Measurements from ENCODE around the gene PRPF40A.

PRPF40A gene

DNA sequence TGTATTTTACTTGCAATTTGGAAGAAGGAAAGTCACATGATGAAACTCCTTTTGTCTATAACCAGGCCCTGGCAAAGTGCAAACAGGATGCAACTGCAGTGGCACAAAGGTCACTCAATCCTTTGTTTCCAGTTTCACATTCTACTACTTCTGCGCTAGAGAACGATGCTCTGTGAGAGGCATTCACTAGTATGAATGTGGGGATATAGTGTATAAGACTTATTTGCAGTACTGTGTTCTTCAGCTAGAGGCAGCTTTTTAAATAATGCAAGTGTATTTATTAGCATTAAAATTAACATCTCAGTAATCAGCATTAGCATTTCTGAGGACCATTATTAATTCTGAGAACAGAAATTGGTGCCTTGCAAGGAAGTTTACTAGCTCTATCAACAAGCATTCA is 68.9 kb downstream of the PRPF40A start:
- no peak for DNase-seq

DNA sequence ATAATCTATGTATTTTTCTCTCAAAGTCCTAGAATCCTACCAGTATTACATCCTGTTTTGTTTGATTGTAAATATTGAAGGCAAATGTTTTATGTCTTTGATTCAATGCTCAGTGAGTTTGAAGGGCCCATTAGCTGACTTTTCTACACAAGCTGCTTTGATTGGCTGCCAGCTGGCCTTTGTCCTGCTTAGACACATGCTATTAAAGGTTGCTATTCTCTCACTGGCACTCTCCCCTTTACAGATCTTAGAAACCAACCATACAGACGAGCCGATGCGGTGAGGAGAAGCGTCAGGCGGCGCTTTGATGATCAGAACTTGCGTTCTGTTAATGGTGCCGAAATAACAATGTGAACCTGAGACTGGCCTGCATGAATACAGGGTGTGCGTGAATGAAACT is 69.7 kb downstream of the PRPF40A start:
- DNase-seq = no peak

DNA sequence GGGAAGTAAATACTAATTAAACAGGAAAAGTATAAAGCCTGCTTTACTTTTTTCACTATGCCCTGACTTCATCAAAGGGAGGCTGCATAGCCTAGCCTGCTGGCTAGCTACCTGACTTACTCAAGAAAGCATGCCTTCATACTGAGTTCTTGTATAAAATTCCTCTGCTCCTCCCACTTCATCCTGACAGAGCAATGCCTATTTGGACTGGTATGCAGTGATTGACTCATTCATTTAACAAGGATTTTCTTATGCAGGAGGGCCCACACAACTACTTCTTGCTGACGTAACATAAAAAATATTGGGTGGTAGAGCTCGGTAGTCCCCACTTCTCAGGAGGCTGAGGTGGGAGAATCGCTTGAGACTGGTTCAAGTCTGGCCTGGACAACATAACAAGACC is 70.5 kb downstream of the PRPF40A start:
- no peak for DNase-seq

DNA sequence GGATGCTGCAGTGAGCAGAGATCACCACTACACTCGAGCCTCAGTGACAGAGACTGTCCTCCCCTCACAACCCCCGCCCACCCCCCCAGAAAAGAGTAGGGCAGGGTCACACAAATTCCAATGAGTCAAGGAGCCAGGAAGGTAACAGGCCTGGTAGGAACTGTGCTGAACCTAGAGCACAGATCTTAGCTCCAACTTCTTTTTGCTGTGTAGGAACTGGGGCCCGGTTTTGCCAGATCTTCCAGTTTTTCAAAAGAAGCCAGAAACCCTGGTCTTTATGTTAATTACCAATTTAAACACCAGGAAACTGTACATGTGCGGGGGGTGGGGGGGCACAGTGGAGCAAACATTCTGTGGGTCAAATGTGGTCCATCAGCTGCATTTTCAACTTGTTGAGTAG is 71.0 kb downstream of the PRPF40A start:
- no peak for DNase-seq

DNA sequence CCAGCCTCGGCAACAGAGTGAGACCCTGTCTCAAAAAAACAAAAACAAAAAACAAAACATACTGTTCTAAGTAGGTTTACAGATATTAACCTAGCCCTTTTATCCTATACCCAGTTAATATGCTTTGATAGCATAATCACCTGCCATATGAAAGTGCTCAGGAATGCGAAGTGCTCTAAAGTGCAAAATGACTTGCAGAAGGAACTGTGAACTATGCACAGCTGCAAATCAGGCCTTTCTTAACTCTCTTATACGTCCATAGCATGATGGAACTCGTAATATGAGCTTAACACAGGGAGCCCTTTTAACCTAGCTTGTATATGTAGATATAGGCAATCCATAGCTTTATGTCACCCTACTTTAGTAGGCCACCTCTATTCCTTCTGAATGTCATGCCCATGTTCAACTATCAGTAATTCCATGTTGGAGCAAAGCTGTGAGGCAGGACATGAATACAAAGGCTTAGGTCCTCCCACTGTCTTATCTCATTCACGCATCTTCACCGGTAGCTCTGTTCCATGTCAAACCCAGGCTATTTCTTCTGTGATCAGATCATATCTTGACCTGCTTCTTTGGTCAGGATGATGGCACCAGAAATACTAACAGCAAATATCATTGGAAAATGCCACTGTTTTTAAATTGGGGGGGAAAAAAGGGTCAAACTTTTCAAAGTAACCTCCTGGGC is 72.9 kb downstream of the PRPF40A start:
- no peak for DNase-seq

DNA sequence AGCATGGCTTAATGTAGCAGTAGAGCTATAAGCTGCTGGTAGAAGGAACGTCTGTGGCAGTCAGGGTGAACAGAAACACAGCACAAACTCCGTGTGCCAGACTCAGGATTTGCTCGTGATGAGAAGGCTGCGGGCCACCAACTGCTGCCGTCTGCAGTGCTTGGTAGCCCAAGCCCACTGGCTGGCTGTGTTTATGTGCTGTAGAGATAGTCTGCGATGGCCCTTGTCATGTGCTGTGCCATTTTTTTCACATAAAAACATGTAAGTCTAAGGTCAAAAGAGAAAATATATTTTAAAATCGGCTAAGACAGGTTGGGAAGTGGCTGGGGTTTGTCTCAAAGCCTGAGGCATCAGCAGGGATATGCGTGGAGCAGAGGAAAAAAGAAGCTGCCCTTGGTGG is 78.7 kb downstream of the PRPF40A start:
- no peak for DNase-seq

DNA sequence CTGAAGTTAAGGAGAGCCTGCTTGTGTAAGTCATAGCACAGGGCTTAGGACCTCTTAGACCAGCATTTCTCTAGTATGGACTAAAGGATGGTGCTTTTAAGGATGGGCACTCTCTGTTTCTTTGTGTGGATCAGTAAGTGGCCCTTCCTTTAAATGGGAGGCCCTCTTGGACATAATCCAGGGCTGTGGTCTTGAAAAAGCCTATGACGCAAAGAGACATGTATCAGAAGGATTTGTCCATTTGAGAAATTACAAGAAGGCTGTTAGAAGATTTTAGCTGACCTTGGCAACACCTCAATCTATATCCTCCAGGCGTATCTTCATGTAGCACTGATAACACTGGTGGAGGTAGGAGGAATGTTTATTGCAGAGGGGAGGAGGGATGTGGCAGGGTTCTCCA is 79.2 kb downstream of the PRPF40A start:
- DNase-seq = no peak

DNA sequence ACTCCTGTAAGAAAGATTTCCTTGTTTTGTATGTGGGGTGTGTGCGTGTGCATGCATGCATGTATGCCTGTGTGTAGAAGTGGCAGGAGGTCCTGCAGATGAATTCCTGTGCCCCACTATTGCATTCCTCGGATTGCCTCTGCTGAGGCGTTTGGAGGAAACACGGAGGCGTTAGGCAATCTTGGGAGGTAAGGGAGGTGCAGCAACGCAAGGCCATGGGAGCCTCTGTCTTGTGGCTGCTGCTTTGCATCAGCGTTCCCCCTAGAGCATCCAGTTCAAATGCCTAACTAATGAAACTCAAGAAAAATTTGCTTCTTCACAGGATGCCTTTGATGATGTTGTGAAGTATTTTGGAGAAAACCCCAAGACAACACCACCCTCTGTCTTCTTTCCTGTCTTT is 80.0 kb downstream of the PRPF40A start:
- DNase-seq = no peak

DNA sequence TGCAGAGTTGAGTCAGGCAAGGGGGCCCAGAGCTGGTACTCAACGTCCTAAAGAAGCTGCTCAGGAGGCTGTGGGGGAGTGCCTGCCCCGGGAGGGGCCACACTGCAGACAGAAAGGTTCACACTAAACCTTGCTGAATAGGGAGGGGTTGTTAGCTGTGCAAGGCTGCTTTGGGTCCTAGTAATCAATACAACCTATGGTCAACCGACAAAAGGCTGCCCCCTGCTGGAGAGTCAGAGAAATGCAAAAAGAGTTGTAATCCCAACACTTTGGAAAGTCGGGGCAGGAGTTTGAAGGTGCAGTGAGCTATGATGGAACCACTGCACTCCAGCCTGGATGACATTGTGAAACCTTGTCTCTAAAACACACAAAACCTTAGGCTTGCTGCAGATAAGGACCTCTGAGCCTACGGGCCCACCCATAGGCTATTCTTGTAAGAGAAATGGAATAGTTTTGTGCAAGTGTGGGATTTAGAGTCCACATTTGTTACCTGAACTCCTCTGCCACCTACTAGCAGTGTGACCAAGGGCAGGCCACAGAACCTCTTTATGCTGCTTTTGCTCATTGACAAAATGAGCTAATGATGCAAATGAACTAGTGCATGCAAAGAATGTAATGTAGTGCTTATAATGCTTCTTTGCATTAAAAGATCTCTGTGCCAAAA is 81.5 kb downstream of the PRPF40A start:
- DNase-seq = peak; percentile 76

DNA sequence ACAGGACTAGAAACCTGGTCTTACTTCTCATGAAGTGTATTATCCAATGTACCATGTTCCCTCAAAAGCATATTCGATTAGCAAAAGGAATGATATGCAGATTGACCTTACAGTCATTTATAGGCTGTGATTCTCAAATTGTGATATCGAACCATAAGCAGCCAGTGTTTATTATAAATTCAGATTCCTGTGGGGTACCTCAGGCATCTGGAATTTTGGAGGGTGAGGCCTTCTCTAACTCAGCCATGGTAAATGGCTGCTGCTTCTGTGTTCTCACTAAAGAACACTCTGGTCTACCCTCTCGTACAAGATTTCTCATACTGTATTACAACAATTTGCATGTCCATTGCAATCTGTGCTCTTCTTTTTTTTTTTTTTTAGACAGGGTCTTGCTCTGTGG is 84.5 kb downstream of the PRPF40A start:
- DNase-seq = no peak

DNA sequence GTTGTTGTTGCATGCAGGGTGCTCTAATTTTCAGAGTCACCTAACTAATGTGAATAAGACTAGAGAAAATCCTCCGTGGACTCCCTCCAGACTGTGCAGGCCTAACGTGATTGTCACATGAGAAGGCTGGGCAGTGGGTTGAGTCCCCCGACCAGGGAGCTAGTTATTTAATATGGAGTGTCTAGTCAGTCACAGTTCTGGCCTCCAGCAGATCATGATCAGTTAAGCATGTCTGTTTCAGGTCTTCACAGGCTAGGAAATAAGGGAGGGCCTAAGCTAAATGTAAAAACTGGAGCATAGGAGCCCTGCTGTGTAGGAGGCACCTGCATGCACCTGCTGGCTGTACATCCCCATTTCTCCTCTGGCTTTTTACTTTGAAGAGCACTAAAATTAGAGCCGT is 86.8 kb downstream of the PRPF40A start:
- DNase-seq = no peak

DNA sequence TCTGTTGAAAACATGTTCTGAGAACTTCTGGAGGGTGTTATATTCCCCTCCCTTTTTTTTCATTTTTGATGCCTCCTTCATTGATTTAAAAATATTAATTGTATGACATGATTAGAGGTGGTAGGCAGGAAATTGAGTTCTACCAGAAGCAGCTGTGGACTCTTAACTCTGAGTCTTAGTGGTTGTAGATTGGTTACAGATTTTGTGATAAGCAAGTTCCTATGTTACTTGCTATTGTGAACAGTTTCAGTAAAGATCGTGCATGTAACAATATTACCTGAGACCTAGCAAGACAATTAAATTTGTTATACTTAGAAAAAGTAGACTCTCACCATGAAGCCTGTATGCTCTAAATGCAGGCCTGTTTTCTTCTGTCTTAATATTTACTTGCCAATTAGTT is 88.1 kb downstream of the PRPF40A start:
- no peak for DNase-seq

DNA sequence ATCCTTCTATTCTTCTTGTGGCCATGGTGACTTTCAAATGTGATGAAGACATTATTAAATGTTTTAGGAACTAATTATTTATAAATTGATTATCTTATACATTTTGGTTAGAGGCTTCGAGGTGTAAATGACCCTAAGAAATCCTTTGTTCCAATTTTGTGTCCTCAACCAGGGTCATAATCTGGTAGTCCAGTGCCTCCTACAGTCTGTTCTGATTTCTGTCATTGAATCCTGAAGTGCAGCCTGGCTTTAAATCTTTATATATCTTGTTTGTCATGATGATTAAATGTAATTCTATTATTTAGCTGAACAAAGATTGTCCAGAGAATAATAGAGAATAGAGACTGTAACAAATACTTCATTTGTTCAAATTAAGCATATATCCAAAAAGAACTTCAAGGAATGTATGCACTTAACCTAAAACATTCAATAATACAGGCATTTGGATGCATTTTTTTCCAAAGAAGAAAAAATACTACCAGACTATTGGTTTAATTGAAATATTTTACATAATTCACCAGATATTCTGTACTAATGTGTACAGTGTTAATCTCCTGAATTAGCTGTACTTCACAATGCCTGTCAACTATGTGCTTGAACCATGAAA is 89.8 kb downstream of the PRPF40A start:
- DNase-seq = no peak

DNA sequence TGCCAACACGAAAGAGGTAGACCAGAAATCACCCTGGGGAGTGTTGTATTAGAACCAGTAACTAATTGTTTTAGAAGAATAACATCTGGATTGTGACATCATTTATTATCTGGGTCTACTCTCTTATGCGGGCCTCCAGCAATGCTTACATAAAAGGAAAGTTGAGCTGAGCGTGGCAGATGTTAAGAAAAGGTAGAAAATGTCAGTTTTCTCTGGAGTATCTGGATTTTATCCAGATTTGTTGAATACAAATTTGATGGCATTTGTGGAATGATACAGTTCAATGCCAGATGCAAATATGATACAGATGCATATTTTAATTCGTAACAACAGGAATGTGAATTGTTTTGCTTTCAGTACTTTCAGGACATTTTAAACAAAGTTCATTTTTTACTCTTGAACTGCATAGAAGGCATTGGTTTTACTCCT is 90.3 kb downstream of the PRPF40A start:
- no peak for DNase-seq

DNA sequence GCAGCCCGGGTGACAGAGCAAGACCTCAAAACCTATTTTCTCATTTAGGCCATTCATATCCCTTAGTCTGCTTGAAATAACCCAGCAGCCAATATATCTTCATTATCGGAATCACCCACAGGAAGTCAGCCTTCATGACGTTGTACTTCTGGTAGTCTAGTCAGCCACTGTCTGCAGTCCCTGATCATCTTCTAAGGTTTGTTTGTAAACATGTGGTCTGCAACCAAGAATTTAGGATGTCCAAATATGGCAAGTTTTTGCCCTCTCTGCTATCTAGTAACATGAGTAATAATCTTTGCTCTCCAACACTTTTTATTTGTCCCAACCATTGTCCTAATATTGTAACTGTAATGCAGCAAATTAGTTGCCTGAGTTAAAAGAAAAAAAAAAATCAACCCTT is 92.5 kb downstream of the PRPF40A start:
- no peak for DNase-seq

DNA sequence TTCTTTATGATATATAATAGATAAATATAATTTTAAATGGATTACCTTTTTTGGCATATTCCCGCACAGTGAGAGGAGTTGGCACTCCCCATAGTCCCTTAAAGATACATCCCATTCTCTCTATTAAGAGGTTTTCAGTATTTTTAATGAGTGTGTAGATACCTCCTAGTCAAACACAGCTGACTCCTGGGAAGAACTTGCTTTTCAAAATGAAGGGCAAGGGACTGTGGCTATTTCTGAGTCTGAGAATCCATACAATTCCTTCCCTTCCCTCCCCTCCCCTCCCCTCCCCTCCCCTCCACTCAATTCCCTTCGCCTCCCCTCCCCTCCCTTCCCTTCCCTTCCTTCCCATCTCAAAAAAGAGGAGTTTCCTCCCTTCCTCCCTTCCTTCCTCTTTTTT is 93.5 kb downstream of the PRPF40A start:
- no peak for DNase-seq

DNA sequence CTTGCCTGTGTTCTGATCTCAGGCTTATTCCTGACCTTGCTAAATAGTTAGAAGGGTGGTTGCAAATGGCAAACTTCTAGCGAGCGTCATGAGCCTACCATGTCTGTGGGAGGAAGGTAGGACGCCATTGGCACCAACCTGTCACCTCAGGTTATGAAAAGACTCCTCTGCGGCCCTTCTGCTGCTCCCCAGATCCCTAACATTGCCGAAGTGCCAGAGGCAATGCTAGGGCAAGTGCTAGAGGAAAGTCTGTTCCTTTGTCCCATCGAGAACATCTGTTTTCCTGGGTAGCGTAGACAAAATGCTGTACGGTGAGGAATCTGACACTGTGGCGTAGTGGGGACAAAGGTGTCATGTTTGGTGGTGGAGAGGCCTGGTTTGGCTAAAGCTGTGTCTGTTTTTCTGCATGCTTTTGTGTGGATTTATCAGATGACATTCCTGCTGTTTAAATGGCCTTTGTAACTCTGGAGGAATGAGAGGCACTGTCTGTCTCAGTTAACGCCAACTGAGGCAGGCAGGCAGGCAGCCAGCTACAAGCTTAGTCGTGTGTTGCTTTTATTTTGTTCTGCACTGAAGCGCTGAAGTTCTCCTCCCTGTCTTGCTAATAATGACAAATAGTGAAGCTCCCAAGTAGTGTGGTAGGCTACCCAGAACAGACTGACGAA is 94.1 kb downstream of the PRPF40A start:
- DNase-seq = no peak

DNA sequence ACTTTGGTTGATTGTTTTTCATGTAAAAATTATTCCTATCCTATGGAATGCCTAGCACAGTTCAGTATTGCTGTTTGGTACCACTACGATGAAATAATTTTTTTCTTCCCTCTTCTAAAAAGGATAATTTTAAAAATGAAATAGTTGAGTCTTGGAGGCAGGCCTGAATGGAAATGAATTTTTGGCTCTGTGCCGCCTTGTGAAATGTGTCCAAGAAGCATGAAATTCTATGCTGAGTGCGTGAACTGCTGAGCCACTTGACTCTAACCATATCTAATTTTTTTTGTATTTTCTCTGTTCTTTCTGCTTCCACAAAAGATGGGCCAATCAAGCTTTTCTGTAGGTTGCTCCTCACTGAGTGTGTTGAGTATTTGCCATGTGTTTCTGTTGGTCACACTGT is 95.0 kb downstream of the PRPF40A start:
- no peak for DNase-seq

DNA sequence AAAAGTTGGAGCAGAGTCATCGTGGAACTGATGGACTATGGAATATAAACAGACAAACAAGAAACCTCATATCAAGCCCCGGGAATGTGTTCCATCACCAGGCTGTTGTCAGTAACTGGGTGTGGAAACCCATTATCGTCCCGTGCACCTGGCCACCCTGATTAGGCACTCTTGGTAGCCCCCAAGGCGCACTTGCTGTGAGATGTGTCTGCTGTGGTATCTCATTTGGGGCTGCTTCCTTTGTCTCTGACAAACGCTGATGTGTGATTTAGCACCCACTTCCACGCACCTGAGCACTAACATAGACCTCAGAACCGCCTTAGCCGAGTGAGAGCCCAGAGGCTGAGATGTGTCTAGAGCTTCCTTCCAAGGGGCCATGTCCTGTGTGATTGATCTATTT is 96.3 kb downstream of the PRPF40A start:
- DNase-seq = no peak

DNA sequence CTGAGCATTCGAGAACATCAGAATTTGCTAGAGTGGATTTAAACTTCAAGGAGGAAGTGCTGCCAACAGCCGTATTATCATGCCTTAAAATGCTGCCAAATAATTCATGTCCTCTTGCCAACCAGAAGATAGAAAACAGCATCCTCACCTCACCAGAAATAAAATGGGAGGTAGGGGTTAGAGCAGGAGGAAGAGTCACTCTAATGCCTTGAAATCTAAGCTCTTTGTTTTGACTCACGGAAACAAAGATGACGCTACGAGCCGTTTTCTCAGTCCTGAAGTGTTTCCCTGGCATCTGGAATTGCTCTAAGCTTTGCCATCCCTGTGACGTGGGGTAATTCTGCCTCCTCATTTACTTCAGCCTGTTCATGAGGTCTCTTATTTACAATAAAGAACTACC is 97.1 kb downstream of the PRPF40A start:
- DNase-seq = no peak

DNA sequence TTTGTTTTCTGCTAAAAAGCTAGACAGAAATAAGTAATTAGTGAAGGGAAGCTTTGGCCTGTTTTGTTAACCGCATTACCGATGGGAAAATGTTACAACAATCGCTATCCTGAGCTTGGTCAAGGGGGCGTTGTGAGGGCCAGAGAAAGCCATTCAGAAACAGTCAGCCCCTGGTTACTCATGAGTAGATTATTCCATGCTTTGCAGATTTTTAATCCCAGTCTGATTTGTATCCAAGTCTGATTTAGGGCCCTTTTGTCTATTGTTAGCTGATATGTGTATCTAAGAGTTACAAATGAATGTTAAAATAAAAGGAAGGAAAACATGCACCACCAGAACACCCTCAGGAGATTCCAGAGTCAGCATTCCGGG is 99.1 kb downstream of the PRPF40A start:
- DNase-seq = no peak

DNA sequence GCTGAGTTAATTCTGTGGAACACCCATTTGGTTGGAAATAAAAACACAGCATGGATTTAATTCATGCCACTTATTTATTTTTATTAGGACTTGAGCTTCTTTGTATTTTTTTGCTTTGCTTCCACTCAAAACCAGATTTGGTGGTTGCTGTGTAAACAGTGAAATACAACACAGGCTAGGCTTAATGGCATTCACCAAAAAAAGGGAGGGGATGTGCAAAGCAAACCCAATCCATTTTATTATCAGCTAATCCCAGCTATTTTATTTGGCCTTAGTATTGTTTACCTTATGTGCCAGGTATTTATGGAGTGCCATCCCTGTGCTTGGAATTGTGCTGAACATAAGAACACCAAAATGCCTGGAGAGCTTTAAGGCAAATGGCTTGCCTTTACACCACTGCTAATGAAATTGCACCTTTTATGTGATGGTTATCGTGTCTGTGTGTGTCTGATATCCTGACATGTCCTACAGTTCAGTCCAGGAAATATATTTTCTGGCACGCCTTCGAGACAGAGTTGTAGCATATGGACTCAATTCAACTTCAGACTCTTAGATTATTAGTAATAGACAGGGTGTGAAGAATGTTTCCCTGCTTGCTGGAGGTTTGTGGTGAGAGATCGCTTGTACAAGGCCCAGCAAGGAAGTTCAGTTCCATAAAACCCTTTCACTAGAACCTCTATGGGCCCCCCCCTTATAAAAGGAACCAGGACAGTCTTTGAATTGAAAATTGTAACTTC is 99.6 kb downstream of the PRPF40A start:
- no peak for DNase-seq

DNA sequence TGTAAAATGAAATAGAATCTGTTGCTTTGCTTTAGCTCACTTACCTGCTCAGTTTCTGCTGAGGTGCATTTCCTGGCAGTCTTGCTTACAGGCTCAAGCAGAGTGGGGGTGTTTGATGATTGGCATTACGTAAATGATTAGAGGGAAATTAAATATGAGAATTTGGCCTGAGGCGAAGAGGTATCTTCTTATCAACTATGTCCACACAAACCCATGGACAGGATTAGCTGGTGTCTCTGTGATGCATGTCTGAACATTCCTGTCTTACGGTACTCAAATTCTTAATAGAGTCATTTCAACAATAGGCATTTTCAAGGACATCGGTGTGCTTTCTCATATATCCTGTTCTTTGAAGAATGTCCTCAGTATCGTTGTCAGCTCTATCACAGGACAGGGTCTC is 102.1 kb downstream of the PRPF40A start:
- DNase-seq = no peak

Data from activated CD4-positive, alpha-beta T cell treated with anti-CD3 and anti-CD28 coated beads for 48 hours (primary cell).